HEK293 (cell line): ENCODE results near the gene VEGFC.

Experiments used
- CTCF ChIA-PET: fragments of 350-600 bp; formaldehyde crosslinking; extraction: SDS; loops from one replicate; lab custom pipeline; 2021; ENCODE audit warnings: antibody characterized with exemption; lab: Yijun Ruan, JAX
- POLR2A ChIA-PET: fragments of 300-600 bp; formaldehyde crosslinking; extraction: SDS; loops from one replicate; lab custom pipeline; 2020; ENCODE audit warnings: antibody characterized with exemption, inconsistent platforms; lab: Yijun Ruan, JAX
- H3K27ac ChIP-seq: fragments of 200-500 bp; sonication (Bioruptor generic); 2 replicates; pipeline ENCODE4 v1.5.1; 2014; ENCODE audit warnings: low read depth, low read length, control low read depth, inconsistent platforms; ENCODE audit errors: extremely low read depth
- H3K36me3 ChIP-seq, 2 experiments: fragments of 200-500 bp in 1 of 2; sonication (Bioruptor generic) in 1 of 2; 1 replicate in 1 of 2; 2 replicates in 1 of 2; pipeline ENCODE4 v1.5.1; 2014 to 2017; ENCODE audit warnings: inconsistent platforms in 2 of 2, low read length in 2 of 2; ENCODE audit not compliant: control insufficient read depth in 2 of 2, insufficient read depth in 1 of 2
- H3K4me1 ChIP-seq: fragments of 200-500 bp; sonication (Bioruptor generic); 2 replicates; pipeline ENCODE4 v1.5.1; 2014; ENCODE audit warnings: mild to moderate bottlenecking, low read length, inconsistent platforms; ENCODE audit not compliant: control insufficient read depth, insufficient read depth
- H3K4me3 ChIP-seq: 2 replicates; pipeline ENCODE4 v1.5.1; 2011; ENCODE audit warnings: low read depth, mild to moderate bottlenecking, control low read depth, low read length, moderate library complexity
- H3K9me3 ChIP-seq: fragments of 200-500 bp; sonication (Bioruptor generic); 2 replicates; pipeline ENCODE4 v1.5.1; 2014; ENCODE audit warnings: low read depth, low read length, inconsistent platforms; ENCODE audit not compliant: control insufficient read depth, insufficient read depth
- GLIS2 ChIP-seq: fragments of 450-650 bp; formaldehyde crosslinking; IDR thresholded peaks from 2 replicates; pipeline ENCODE4 v1.5.1; 2016; ENCODE audit warnings: missing biosample characterization, missing genetic modification characterization
- HOXC10 ChIP-seq: sonication (generic); formaldehyde crosslinking; IDR thresholded peaks from 2 replicates; pipeline ENCODE4 v1.8.1; 2023; ENCODE audit warnings: mild to moderate bottlenecking, missing genetic modification reagents
- KLF16 ChIP-seq: fragments of 450-650 bp; formaldehyde crosslinking; IDR thresholded peaks from 2 replicates; pipeline ENCODE4 v1.5.1; 2017; ENCODE audit warnings: missing biosample characterization, missing genetic modification characterization
- SALL2 ChIP-seq: fragments of 450-650 bp; formaldehyde crosslinking; IDR thresholded peaks from 2 replicates; pipeline ENCODE4 v1.5.0; 2017; ENCODE audit warnings: missing biosample characterization, mild to moderate bottlenecking, missing genetic modification characterization, borderline replicate concordance
- SETDB1 ChIP-seq: IDR thresholded peaks from one replicate; pipeline ENCODE4 v1.6.1; 2017; ENCODE audit warnings: mild to moderate bottlenecking, low read length, moderate library complexity, mixed read lengths; ENCODE audit not compliant: insufficient read length
- ZBTB1 ChIP-seq: fragments of 450-650 bp; formaldehyde crosslinking; IDR thresholded peaks from 2 replicates; pipeline ENCODE4 v1.5.1; 2016; ENCODE audit warnings: missing biosample characterization, missing genetic modification characterization
- ZBTB21 ChIP-seq: fragments of 450-650 bp; formaldehyde crosslinking; IDR thresholded peaks from 2 replicates; pipeline ENCODE4 v1.5.1; 2017; ENCODE audit warnings: missing biosample characterization, missing genetic modification characterization
- ZBTB8A ChIP-seq: fragments of 450-650 bp; formaldehyde crosslinking; IDR thresholded peaks from 2 replicates; pipeline ENCODE4 v1.5.1; 2016; ENCODE audit warnings: missing biosample characterization, missing genetic modification characterization
- ZFP69B ChIP-seq: fragments of 450-650 bp; formaldehyde crosslinking; IDR thresholded peaks from 2 replicates; pipeline ENCODE4 v1.5.1; 2016; ENCODE audit warnings: missing biosample characterization, missing genetic modification characterization
- ZNF138 ChIP-seq: fragments of 450-650 bp; formaldehyde crosslinking; IDR thresholded peaks from 2 replicates; pipeline ENCODE4 v1.5.1; 2016; ENCODE audit warnings: missing biosample characterization, missing genetic modification characterization, borderline replicate concordance
- ZNF19 ChIP-seq: fragments of 450-650 bp; formaldehyde crosslinking; IDR thresholded peaks from 2 replicates; pipeline ENCODE4; 2016; ENCODE audit warnings: missing biosample characterization, missing genetic modification characterization, low read depth
- ZNF23 ChIP-seq: fragments of 450-650 bp; formaldehyde crosslinking; IDR thresholded peaks from 2 replicates; pipeline ENCODE4 v1.5.1; 2016; ENCODE audit warnings: missing biosample characterization, missing genetic modification characterization, borderline replicate concordance
- ZNF311 ChIP-seq: fragments of 450-650 bp; formaldehyde crosslinking; IDR thresholded peaks from 2 replicates; pipeline ENCODE4 v1.5.1; 2017; ENCODE audit warnings: missing biosample characterization, missing genetic modification characterization, borderline replicate concordance
- ZNF350 ChIP-seq: fragments of 450-650 bp; formaldehyde crosslinking; IDR thresholded peaks from 2 replicates; pipeline ENCODE4 v1.5.0; 2017; ENCODE audit warnings: missing biosample characterization, mild to moderate bottlenecking, missing genetic modification characterization
- ZNF514 ChIP-seq: fragments of 450-650 bp; formaldehyde crosslinking; IDR thresholded peaks from 2 replicates; pipeline ENCODE4 v1.5.1; 2016; ENCODE audit warnings: missing biosample characterization, missing genetic modification characterization
- ZNF558 ChIP-seq: fragments of 450-650 bp; formaldehyde crosslinking; IDR thresholded peaks from 2 replicates; pipeline ENCODE4 v1.5.1; 2016; ENCODE audit warnings: missing biosample characterization, missing genetic modification characterization
- ZNF610 ChIP-seq: fragments of 450-650 bp; formaldehyde crosslinking; IDR thresholded peaks from 2 replicates; pipeline ENCODE4 v1.5.1; 2016; ENCODE audit warnings: missing biosample characterization, missing genetic modification characterization, borderline replicate concordance
- ZNF626 ChIP-seq: fragments of 450-650 bp; sonication (Bioruptor Pico); formaldehyde crosslinking; IDR thresholded peaks from 2 replicates; pipeline ENCODE4 v1.5.1; 2018; ENCODE audit warnings: missing biosample characterization, missing genetic modification characterization, inconsistent platforms
- TF ChIP-seq, protein P1 (sequence below): fragments of 450-650 bp; formaldehyde crosslinking; IDR thresholded peaks from 2 replicates; pipeline ENCODE4 v1.5.1; 2016; ENCODE audit warnings: missing biosample characterization, missing genetic modification characterization
- TF ChIP-seq, protein P2 (sequence below): fragments of 450-650 bp; formaldehyde crosslinking; IDR thresholded peaks from 2 replicates; pipeline ENCODE4 v1.5.1; 2016; ENCODE audit warnings: missing biosample characterization, missing genetic modification characterization
- TF ChIP-seq, protein P3 (sequence below): fragments of 450-650 bp; formaldehyde crosslinking; IDR thresholded peaks from 2 replicates; pipeline ENCODE4 v1.5.1; 2017; ENCODE audit warnings: missing biosample characterization, missing genetic modification characterization
- TF ChIP-seq, protein P4 (sequence below): IDR thresholded peaks from 2 replicates; pipeline ENCODE4 v1.6.1; 2011; ENCODE audit warnings: mild to moderate bottlenecking, low read depth, low read length, borderline replicate concordance
- TF ChIP-seq, protein P5 (sequence below): fragments of 450-650 bp; formaldehyde crosslinking; IDR thresholded peaks from 2 replicates; pipeline ENCODE4 v1.5.1; 2016; ENCODE audit warnings: missing biosample characterization, missing genetic modification characterization

The VEGFC gene

DNA sequence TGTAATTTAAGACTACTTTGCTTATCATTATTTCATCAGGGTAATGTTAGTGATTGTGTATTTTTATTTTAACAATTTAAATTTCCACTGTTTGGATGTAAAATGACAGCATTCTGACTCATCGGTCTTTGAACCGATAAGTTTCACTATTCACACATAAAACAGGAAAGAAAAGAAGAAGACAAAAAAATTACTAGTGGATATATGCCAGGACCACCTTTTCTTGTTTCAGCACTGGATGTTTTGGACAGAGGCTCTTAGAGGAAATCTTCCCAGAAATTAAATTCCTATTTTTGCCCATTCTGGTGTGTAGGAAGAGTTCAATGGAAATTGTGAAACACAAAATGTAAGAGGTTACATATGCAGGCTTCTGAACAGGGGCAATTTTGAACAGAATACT, 57.4 kb downstream of the VEGFC start:
- Histone ChIP-seq H3K4me3 (no peak overlapping the region), H3K4me1 (no peaks in the 10 kb centered on the region), H3K27ac (no peak overlapping the region), H3K9me3 (no peaks in the 10 kb centered on the region), H3K36me3 (no peaks in the 10 kb centered on the region)
- ChIA-PET POLR2A (no interaction called here), CTCF (no interaction called here)
- TF ChIP-seq, protein P1, sequence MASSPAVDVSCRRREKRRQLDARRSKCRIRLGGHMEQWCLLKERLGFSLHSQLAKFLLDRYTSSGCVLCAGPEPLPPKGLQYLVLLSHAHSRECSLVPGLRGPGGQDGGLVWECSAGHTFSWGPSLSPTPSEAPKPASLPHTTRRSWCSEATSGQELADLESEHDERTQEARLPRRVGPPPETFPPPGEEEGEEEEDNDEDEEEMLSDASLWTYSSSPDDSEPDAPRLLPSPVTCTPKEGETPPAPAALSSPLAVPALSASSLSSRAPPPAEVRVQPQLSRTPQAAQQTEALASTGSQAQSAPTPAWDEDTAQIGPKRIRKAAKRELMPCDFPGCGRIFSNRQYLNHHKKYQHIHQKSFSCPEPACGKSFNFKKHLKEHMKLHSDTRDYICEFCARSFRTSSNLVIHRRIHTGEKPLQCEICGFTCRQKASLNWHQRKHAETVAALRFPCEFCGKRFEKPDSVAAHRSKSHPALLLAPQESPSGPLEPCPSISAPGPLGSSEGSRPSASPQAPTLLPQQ: no peak
- TF ChIP-seq, protein P2, sequence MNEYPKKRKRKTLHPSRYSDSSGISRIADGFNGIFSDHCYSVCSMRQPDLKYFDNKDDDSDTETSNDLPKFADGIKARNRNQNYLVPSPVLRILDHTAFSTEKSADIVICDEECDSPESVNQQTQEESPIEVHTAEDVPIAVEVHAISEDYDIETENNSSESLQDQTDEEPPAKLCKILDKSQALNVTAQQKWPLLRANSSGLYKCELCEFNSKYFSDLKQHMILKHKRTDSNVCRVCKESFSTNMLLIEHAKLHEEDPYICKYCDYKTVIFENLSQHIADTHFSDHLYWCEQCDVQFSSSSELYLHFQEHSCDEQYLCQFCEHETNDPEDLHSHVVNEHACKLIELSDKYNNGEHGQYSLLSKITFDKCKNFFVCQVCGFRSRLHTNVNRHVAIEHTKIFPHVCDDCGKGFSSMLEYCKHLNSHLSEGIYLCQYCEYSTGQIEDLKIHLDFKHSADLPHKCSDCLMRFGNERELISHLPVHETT (tag by site-specific recombination): no peak
- TF ChIP-seq GLIS2 (tag by site-specific recombination): no peak
- no peak for TF ChIP-seq HOXC10 (CRISPR knock-in tag)
- no peak for TF ChIP-seq SETDB1
- no peak for TF ChIP-seq SALL2 (tag by site-specific recombination)
- TF ChIP-seq ZNF514 (tag by site-specific recombination): no peak

- no peaks in the 10 kb centered on the region for H3K36me3 ChIP-seq
- no peaks in the 10 kb centered on the region for H3K9me3 ChIP-seq
- H3K4me3 ChIP-seq: no peak overlapping the region
- TF ChIP-seq ZNF558 (tag by site-specific recombination) (no peak), ZBTB1 (tag by site-specific recombination) (no peak), ZNF138 (tag by site-specific recombination) (no peak), ZBTB8A (tag by site-specific recombination) (no peak), ZBTB21 (no peak), ZNF514 (tag by site-specific recombination) (no peak), SETDB1 (no peak), ZNF19 (tag by site-specific recombination) (no peak), HOXC10 (CRISPR knock-in tag) (no peak), ZFP69B (tag by site-specific recombination) (no peak), KLF16 (tag by site-specific recombination) (no peak), ZNF610 (tag by site-specific recombination) (no peak), ZNF23 (no peak), ZNF626 (tag by site-specific recombination) (no peak), ZNF350 (tag by site-specific recombination) (no peak), ZNF311 (no peak)
- TF ChIP-seq, protein P3, sequence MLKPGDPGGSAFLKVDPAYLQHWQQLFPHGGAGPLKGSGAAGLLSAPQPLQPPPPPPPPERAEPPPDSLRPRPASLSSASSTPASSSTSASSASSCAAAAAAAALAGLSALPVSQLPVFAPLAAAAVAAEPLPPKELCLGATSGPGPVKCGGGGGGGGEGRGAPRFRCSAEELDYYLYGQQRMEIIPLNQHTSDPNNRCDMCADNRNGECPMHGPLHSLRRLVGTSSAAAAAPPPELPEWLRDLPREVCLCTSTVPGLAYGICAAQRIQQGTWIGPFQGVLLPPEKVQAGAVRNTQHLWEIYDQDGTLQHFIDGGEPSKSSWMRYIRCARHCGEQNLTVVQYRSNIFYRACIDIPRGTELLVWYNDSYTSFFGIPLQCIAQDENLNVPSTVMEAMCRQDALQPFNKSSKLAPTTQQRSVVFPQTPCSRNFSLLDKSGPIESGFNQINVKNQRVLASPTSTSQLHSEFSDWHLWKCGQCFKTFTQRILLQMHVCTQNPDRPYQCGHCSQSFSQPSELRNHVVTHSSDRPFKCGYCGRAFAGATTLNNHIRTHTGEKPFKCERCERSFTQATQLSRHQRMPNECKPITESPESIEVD (tag by site-specific recombination): no peak
- TF ChIP-seq, protein P4, sequence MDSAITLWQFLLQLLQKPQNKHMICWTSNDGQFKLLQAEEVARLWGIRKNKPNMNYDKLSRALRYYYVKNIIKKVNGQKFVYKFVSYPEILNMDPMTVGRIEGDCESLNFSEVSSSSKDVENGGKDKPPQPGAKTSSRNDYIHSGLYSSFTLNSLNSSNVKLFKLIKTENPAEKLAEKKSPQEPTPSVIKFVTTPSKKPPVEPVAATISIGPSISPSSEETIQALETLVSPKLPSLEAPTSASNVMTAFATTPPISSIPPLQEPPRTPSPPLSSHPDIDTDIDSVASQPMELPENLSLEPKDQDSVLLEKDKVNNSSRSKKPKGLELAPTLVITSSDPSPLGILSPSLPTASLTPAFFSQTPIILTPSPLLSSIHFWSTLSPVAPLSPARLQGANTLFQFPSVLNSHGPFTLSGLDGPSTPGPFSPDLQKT: no peak
- TF ChIP-seq, protein P5, sequence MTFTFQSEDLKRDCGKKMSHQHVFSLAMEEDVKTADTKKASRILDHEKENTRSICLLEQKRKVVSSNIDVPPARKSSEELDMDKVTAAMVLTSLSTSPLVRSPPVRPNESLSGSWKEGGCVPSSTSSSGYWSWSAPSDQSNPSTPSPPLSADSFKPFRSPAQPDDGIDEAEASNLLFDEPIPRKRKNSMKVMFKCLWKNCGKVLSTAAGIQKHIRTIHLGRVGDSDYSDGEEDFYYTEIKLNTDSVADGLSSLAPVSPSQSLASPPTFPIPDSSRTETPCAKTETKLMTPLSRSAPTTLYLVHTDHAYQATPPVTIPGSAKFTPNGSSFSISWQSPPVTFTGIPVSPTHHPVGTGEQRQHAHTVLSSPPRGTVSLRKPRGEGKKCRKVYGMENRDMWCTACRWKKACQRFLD (tag by site-specific recombination): no peak
- no peaks in the 10 kb centered on the region for H3K4me1 ChIP-seq
- CTCF ChIA-PET: no interaction called here
- H3K27ac ChIP-seq: no peak overlapping the region
- POLR2A ChIA-PET: no interaction called here
Observed at GRCh38 chr4:176734461-176734860, 58.3 kb downstream of the VEGFC start.
